HL-60 (cell line): ENCODE data around the gene DIP2B.

Experiments used
- DNase-seq, 2 experiments: peaks; one replicate each; pipeline ENCODE4 v3.0.0-alpha.2; 2010 to 2020; ENCODE audit warnings: low read depth in 1 of 2, low spot score in 1 of 2
- H3K27ac ChIP-seq: fragments of 250-450 bp; sonication (Bioruptor Pico); replicated peaks from 2 replicates; pipeline ENCODE4 v1.5.1; 2020; ENCODE audit warnings: mild to moderate bottlenecking, moderate library complexity
- H3K27me3 ChIP-seq: fragments of 250-450 bp; sonication (Bioruptor Pico); 2 replicates; pipeline ENCODE4 v1.5.1; 2021; ENCODE audit warnings: mild to moderate bottlenecking, moderate library complexity; ENCODE audit not compliant: insufficient read depth, poor library complexity, severe bottlenecking
- H3K4me3 ChIP-seq: replicated peaks from 2 replicates; pipeline ENCODE4 v1.5.1; 2011; ENCODE audit warnings: mild to moderate bottlenecking, control low read depth, low read length; ENCODE audit not compliant: insufficient read depth
- GABPA ChIP-seq: IDR thresholded peaks from 2 replicates; pipeline ENCODE4 v1.6.1; 2012; ENCODE audit warnings: low read depth
- POLR2AphosphoS5 ChIP-seq: IDR thresholded peaks from 2 replicates; pipeline ENCODE4 v1.6.1; 2012; ENCODE audit warnings: low read depth
- SPI1 ChIP-seq: IDR thresholded peaks from 2 replicates; pipeline ENCODE4 v1.6.1; 2012; ENCODE audit warnings: low read depth, mild to moderate bottlenecking, borderline replicate concordance
- TF ChIP-seq, protein P1 (sequence below): IDR thresholded peaks from 2 replicates; pipeline ENCODE4 v1.6.1; 2012; ENCODE audit warnings: low read depth; ENCODE audit not compliant: insufficient replicate concordance
- TF ChIP-seq, protein P2 (sequence below): IDR thresholded peaks from one replicate; pipeline ENCODE4 v1.5.1; 2011; ENCODE audit warnings: low read length, control low read depth, inconsistent platforms; ENCODE audit not compliant: insufficient read depth

Gene DIP2B

GRCh38 chr12:50550530-50551223, 45.9 kb downstream of the DIP2B start:
- Histone ChIP-seq H3K27me3 (no peaks in the 10 kb centered on the region), H3K4me3 (no peak overlapping the region), H3K27ac (no peak overlapping the region)
- no peak for TF ChIP-seq POLR2AphosphoS5
- TF ChIP-seq SPI1 = no peak
- TF ChIP-seq, protein P1, sequence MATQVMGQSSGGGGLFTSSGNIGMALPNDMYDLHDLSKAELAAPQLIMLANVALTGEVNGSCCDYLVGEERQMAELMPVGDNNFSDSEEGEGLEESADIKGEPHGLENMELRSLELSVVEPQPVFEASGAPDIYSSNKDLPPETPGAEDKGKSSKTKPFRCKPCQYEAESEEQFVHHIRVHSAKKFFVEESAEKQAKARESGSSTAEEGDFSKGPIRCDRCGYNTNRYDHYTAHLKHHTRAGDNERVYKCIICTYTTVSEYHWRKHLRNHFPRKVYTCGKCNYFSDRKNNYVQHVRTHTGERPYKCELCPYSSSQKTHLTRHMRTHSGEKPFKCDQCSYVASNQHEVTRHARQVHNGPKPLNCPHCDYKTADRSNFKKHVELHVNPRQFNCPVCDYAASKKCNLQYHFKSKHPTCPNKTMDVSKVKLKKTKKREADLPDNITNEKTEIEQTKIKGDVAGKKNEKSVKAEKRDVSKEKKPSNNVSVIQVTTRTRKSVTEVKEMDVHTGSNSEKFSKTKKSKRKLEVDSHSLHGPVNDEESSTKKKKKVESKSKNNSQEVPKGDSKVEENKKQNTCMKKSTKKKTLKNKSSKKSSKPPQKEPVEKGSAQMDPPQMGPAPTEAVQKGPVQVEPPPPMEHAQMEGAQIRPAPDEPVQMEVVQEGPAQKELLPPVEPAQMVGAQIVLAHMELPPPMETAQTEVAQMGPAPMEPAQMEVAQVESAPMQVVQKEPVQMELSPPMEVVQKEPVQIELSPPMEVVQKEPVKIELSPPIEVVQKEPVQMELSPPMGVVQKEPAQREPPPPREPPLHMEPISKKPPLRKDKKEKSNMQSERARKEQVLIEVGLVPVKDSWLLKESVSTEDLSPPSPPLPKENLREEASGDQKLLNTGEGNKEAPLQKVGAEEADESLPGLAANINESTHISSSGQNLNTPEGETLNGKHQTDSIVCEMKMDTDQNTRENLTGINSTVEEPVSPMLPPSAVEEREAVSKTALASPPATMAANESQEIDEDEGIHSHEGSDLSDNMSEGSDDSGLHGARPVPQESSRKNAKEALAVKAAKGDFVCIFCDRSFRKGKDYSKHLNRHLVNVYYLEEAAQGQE = no peak
- no peak for TF ChIP-seq GABPA
- TF ChIP-seq, protein P2, sequence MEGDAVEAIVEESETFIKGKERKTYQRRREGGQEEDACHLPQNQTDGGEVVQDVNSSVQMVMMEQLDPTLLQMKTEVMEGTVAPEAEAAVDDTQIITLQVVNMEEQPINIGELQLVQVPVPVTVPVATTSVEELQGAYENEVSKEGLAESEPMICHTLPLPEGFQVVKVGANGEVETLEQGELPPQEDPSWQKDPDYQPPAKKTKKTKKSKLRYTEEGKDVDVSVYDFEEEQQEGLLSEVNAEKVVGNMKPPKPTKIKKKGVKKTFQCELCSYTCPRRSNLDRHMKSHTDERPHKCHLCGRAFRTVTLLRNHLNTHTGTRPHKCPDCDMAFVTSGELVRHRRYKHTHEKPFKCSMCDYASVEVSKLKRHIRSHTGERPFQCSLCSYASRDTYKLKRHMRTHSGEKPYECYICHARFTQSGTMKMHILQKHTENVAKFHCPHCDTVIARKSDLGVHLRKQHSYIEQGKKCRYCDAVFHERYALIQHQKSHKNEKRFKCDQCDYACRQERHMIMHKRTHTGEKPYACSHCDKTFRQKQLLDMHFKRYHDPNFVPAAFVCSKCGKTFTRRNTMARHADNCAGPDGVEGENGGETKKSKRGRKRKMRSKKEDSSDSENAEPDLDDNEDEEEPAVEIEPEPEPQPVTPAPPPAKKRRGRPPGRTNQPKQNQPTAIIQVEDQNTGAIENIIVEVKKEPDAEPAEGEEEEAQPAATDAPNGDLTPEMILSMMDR = no peak
- no peak for DNase-seq

- Histone ChIP-seq H3K27ac (no peak overlapping the region), H3K27me3 (no peaks in the 10 kb centered on the region), H3K4me3 (no peak overlapping the region)
- no peak for DNase-seq
- no peak for TF ChIP-seq POLR2AphosphoS5
Measured at GRCh38 chr12:50551866-50552265, 47.1 kb downstream of the DIP2B start.

GRCh38 chr12:50554651-50555050, 49.9 kb downstream of the DIP2B start:
- TF ChIP-seq, protein P1 = no peak
- TF ChIP-seq POLR2AphosphoS5 (no peak), GABPA (no peak), SPI1 (no peak)
- TF ChIP-seq, protein P2 = no peak
- Histone ChIP-seq H3K4me3 (no peak overlapping the region), H3K27me3 (no peaks in the 10 kb centered on the region), H3K27ac (no peak overlapping the region)
- DNase-seq = no peak

DNA sequence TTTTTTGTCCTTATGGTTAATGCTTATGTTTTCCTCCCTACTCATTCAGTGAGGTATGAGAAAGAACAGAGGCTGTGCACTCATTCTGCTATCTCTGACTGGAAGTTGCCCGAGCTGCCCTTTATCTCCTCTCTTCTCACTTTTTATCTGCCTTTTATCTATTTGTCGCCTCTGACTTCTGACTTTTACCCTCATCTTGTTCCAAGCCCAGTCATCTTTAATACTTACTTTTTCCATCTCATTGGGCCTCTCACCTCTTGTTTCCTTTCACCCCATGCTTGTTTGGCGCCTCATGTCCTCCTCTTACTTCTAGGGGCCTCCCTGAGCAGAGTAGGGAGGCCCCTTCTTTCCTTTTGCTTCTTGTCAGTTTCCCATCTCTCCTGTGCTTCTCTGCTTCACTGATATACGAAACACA, 50.7 kb downstream of the DIP2B start:
- H3K27me3 ChIP-seq = no peaks in the 10 kb centered on the region
- no peak for TF ChIP-seq GABPA
- no peak for TF ChIP-seq POLR2AphosphoS5
- TF ChIP-seq, protein P2 = no peak
- no peak for TF ChIP-seq SPI1
- no peak for DNase-seq
- H3K27ac ChIP-seq = no peak overlapping the region
- H3K4me3 ChIP-seq = no peak overlapping the region
